ENCODE results near the gene ASTN2.

Gene ASTN2

GRCh38 chr9:117145081-117145480 lies 269.8 kb downstream of the ASTN2 start:
- TF ChIP-seq CTCF (IDR thresholded peaks at IDR 0.05; ENCODE audit: low read depth, low read length, missing control alignments), result no peak

GRCh38 chr9:117138231-117138630 lies 276.6 kb downstream of the ASTN2 start:
- no peak overlapping the region for H3K4me3 ChIP-seq (replicated peaks; ENCODE audit: low read depth, low read length)
- TF ChIP-seq CTCF (IDR thresholded peaks at IDR 0.05; ENCODE audit: low read depth, low read length, missing control alignments), result no peak
- no peak for DNase-seq (ENCODE audit: extremely low read depth, low read depth)

More at GRCh38 chr9:117145081-117145480, 269.8 kb downstream of the ASTN2 start:
- DNase-seq (ENCODE audit: extremely low read depth, low read depth), result no peak
- no peak overlapping the region for H3K4me3 ChIP-seq (replicated peaks; ENCODE audit: low read depth, low read length)

GRCh38 chr9:117136461-117136860 lies 278.4 kb downstream of the ASTN2 start:
- no peak for DNase-seq (ENCODE audit: extremely low read depth, low read depth)

GRCh38 chr9:117135501-117136098 lies 279.3 kb downstream of the ASTN2 start:
- no peak overlapping the region for H3K4me3 ChIP-seq (replicated peaks; ENCODE audit: low read depth, low read length)
- TF ChIP-seq CTCF (IDR thresholded peaks at IDR 0.05; ENCODE audit: low read depth, low read length, missing control alignments), result no peak
- no peak for DNase-seq (ENCODE audit: extremely low read depth, low read depth)

More at GRCh38 chr9:117136461-117136860, 278.4 kb downstream of the ASTN2 start:
- no peak overlapping the region for H3K4me3 ChIP-seq (replicated peaks; ENCODE audit: low read depth, low read length)
- no peak for TF ChIP-seq CTCF (IDR thresholded peaks at IDR 0.05; ENCODE audit: low read depth, low read length, missing control alignments)

GRCh38 chr9:117134826-117135500 lies 279.9 kb downstream of the ASTN2 start:
- no peak overlapping the region for H3K4me3 ChIP-seq (replicated peaks; ENCODE audit: low read depth, low read length)
- no peak for DNase-seq (ENCODE audit: extremely low read depth, low read depth)
- TF ChIP-seq CTCF (IDR thresholded peaks at IDR 0.05; ENCODE audit: low read depth, low read length, missing control alignments), result no peak

- no peak for TF ChIP-seq CTCF (IDR thresholded peaks at IDR 0.05; ENCODE audit: low read depth, low read length, missing control alignments)
- H3K4me3 ChIP-seq (replicated peaks; ENCODE audit: low read depth, low read length), result no peak overlapping the region
- DNase-seq (ENCODE audit: extremely low read depth, low read depth), result no peak
Observed at GRCh38 chr9:117126871-117127270, 288.0 kb downstream of the ASTN2 start.

All from HFF-Myc (cell line).